SW 1271 (cell line): ENCODE results near the gene FLT3.
"Not testable (repeated sequence)": the region's sequence is repeated elsewhere in the genome, so short reads cannot be mapped to it uniquely, and the experiment has no call there.

Source experiments
- DNase-seq, 2 experiments: peaks; one replicate each; lab custom pipeline; 2025; lab: John Stamatoyannopoulos, UW

The FLT3 gene

GRCh38 chr13:27972478-27972820 is 127.9 kb downstream of the FLT3 start:
- no peak for DNase-seq

GRCh38 chr13:27971776-27972477 is 128.4 kb downstream of the FLT3 start:
- DNase-seq, result no peak

GRCh38 chr13:27971236-27971645 is 129.1 kb downstream of the FLT3 start:
- no peak for DNase-seq

GRCh38 chr13:27970382-27971235 is 129.8 kb downstream of the FLT3 start:
- no peak for DNase-seq

- no peak for DNase-seq
Observed at GRCh38 chr13:27969866-27970229, 130.5 kb downstream of the FLT3 start.

GRCh38 chr13:27969082-27969865 is 131.1 kb downstream of the FLT3 start, which contains the start of gene CDX2:
Gene CDX2, minus strand, starts transcription at chr13:27969315. Its CDS starts 309 bp downstream, at chr13:27969006.
- DNase-seq, result no peak

GRCh38 chr13:27968316-27969081 is 131.9 kb downstream of the FLT3 start:
- no peak for DNase-seq

- DNase-seq, result no peak
Observed at GRCh38 chr13:27967736-27968315, 132.6 kb downstream of the FLT3 start.

GRCh38 chr13:27967203-27967735 is 133.1 kb downstream of the FLT3 start:
- DNase-seq, result no peak

GRCh38 chr13:27966641-27967202 is 133.7 kb downstream of the FLT3 start:
- no peak for DNase-seq

- no peak for DNase-seq
Observed at GRCh38 chr13:27965740-27966640, 134.4 kb downstream of the FLT3 start.

GRCh38 chr13:27965343-27965739 is 135.0 kb downstream of the FLT3 start:
- DNase-seq, result no peak

- no peak for DNase-seq
Observed at GRCh38 chr13:27964741-27965323, 135.5 kb downstream of the FLT3 start.

GRCh38 chr13:27964206-27964605 is 136.2 kb downstream of the FLT3 start:
- DNase-seq, result not testable (repeated sequence)

GRCh38 chr13:27963491-27963890 is 136.9 kb downstream of the FLT3 start:
- DNase-seq, result no peak

- no peak for DNase-seq
Observed at GRCh38 chr13:27962982-27963381, 137.4 kb downstream of the FLT3 start.

GRCh38 chr13:27962128-27962841 is 138.1 kb downstream of the FLT3 start:
- no peak for DNase-seq

- no peak for DNase-seq
Observed at GRCh38 chr13:27961227-27962085, 138.9 kb downstream of the FLT3 start.
